Astrocyte (in vitro differentiated cells and primary cell): ENCODE data around the gene USP32. TPM values are rescaled to one million over a fixed set of nuclear protein-coding genes. Genes with fewer than 3 reads are reported as not detected.

Experiments
- DNase-seq: peaks from one replicate; pipeline ENCODE4 v3.0.0-alpha.2; 2010; ENCODE audit warnings: low read depth
- FAIRE-seq: peaks from 2 replicates; lab custom pipeline; 2011; peaks lifted over from hg19 to GRCh38; lab: Jason Lieb, UNC
- H2AFZ ChIP-seq: 2 replicates; pipeline ENCODE4 v1.6.0; 2012; ENCODE audit warnings: low read depth, low read length, inconsistent platforms
- H3K27ac ChIP-seq: 2 replicates; pipeline ENCODE4 v1.5.1; 2011; ENCODE audit warnings: low read depth, low read length, inconsistent platforms
- H3K27me3 ChIP-seq: 2 replicates; pipeline ENCODE4 v1.6.0; 2011; ENCODE audit warnings: low read length, inconsistent platforms; ENCODE audit not compliant: insufficient read depth
- H3K36me3 ChIP-seq: 2 replicates; pipeline ENCODE4 v1.5.1; 2011; ENCODE audit warnings: low read length, inconsistent platforms; ENCODE audit not compliant: insufficient read depth
- H3K4me1 ChIP-seq: 2 replicates; pipeline ENCODE4 v1.5.1; 2011; ENCODE audit warnings: low read length, inconsistent platforms; ENCODE audit not compliant: insufficient read depth
- H3K4me2 ChIP-seq: 2 replicates; pipeline ENCODE4 v1.6.0; 2012; ENCODE audit warnings: low read length, inconsistent platforms
- H3K4me3 ChIP-seq: 2 replicates; pipeline ENCODE4 v1.5.1; 2011; ENCODE audit warnings: low read depth, mild to moderate bottlenecking, low read length, inconsistent platforms; ENCODE audit not compliant: insufficient read depth
- H3K79me2 ChIP-seq: 2 replicates; pipeline ENCODE4 v1.6.0; 2012; ENCODE audit warnings: mild to moderate bottlenecking, low read length, inconsistent platforms; ENCODE audit not compliant: insufficient read depth
- H3K9ac ChIP-seq: 2 replicates; pipeline ENCODE4 v1.6.0; 2012; ENCODE audit warnings: mild to moderate bottlenecking, low read length, inconsistent platforms
- H3K9me3 ChIP-seq: 2 replicates; pipeline ENCODE4 v1.5.1; 2012; ENCODE audit warnings: low read depth, mild to moderate bottlenecking, low read length, inconsistent platforms; ENCODE audit not compliant: insufficient read depth
- H4K20me1 ChIP-seq: 2 replicates; pipeline ENCODE4 v1.6.0; 2012; ENCODE audit warnings: low read length, inconsistent platforms; ENCODE audit not compliant: insufficient read depth
- H3K27ac Mint-ChIP-seq: one replicate; pipeline ENCODE4 v1.8.0; 2021; ENCODE audit warnings: mild to moderate bottlenecking, mixed read lengths; ENCODE audit not compliant: unreplicated experiment
- H3K27me3 Mint-ChIP-seq: one replicate; pipeline ENCODE4 v1.8.0; 2021; ENCODE audit warnings: low read depth, mixed read lengths; ENCODE audit not compliant: unreplicated experiment
- H3K36me3 Mint-ChIP-seq: one replicate; pipeline ENCODE4 v1.8.0; 2021; ENCODE audit warnings: low read depth, mixed read lengths; ENCODE audit not compliant: unreplicated experiment
- H3K4me1 Mint-ChIP-seq: one replicate; pipeline ENCODE4 v1.8.0; 2021; ENCODE audit warnings: low read depth, mixed read lengths; ENCODE audit not compliant: unreplicated experiment
- H3K4me3 Mint-ChIP-seq: one replicate; pipeline ENCODE4 v1.8.0; 2021; ENCODE audit warnings: mild to moderate bottlenecking, moderate library complexity, mixed read lengths; ENCODE audit not compliant: unreplicated experiment
- H3K9me3 Mint-ChIP-seq: one replicate; pipeline ENCODE4 v1.8.0; 2021; ENCODE audit warnings: mild to moderate bottlenecking, mixed read lengths; ENCODE audit not compliant: unreplicated experiment
- EZH2 ChIP-seq: IDR thresholded peaks from 2 replicates; pipeline ENCODE4 v1.6.1; 2012; ENCODE audit warnings: mild to moderate bottlenecking, low read length, inconsistent platforms; ENCODE audit not compliant: insufficient read depth
- total RNA-seq: library from RNA; stranded (reverse); gene quantifications from 2 replicates; pipeline ENCODE4 v1.2.1, GENCODE V29; 2021
- TF ChIP-seq, protein P1 (sequence below): IDR thresholded peaks from 2 replicates; pipeline ENCODE4 v1.5.1; 2011; ENCODE audit warnings: low read depth, mild to moderate bottlenecking, inconsistent platforms, low read length, moderate library complexity; ENCODE audit not compliant: insufficient read depth

Gene USP32
- total RNA-seq, 1 donor from 2014 or later = 40.2 TPM

DNA sequence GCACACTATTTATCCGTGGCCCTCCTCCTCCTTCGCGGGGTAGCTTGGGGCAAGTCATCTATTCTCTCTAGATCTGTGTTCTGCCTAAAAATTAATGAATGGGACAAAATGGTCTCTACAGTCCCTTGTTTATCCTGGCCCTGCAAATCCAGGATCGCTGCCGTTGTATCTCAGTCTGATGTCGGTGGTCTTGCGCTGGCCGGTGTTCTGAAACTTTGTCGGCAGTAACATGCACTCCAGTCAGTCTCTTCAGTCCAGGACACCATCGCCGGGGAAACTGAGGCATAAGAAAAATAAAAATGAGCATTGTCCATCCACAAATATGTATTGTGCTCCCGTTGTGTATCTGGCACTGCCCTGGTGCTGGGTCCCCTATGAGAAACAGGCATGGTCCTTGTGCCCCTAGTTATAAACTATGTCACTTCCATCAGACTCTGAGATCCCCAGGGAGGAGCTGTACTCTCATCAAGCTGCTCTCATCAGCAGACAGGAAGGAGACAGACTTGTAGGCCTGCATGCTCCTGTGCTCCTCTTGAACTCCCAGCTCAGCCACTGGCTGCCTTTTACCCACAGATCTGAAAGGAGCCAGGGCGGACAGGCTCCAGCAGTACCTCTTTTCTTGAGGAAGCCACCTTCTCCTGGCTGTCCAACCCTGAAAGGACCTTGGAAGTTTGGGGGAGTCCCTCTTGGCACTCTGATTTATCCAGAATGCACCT, 255.8 kb downstream of the USP32 start:
- no peak for DNase-seq
- Histone ChIP-seq H3K36me3 (no peaks in the 10 kb centered on the region), H3K27me3 (peaks cover 31% of the 10 kb centered on the region), H4K20me1 (peaks cover 4% of the 10 kb centered on the region), H3K9me3 (peaks cover 3% of the 10 kb centered on the region), H2AFZ (peak overlapping the region; percentile 93), H3K4me1 (peaks cover 15% of the 10 kb centered on the region), H3K79me2 (no peaks in the 10 kb centered on the region), H3K4me2 (peak overlapping the region; percentile 99), H3K9ac (no peak overlapping the region), H3K4me3 (peak overlapping the region; percentile 82), H3K27ac (no peak overlapping the region)
- H3K9me3 Mint-ChIP-seq = peaks cover 9% of the 10 kb centered on the region
- no peak for FAIRE-seq
- peaks cover 54% of the 10 kb centered on the region for H3K27me3 Mint-ChIP-seq
- H3K27ac Mint-ChIP-seq = no peak overlapping the region
- H3K36me3 Mint-ChIP-seq = peaks cover 4% of the 10 kb centered on the region
- peak overlapping the region; percentile 89 for H3K4me3 Mint-ChIP-seq
- TF ChIP-seq, protein P1, sequence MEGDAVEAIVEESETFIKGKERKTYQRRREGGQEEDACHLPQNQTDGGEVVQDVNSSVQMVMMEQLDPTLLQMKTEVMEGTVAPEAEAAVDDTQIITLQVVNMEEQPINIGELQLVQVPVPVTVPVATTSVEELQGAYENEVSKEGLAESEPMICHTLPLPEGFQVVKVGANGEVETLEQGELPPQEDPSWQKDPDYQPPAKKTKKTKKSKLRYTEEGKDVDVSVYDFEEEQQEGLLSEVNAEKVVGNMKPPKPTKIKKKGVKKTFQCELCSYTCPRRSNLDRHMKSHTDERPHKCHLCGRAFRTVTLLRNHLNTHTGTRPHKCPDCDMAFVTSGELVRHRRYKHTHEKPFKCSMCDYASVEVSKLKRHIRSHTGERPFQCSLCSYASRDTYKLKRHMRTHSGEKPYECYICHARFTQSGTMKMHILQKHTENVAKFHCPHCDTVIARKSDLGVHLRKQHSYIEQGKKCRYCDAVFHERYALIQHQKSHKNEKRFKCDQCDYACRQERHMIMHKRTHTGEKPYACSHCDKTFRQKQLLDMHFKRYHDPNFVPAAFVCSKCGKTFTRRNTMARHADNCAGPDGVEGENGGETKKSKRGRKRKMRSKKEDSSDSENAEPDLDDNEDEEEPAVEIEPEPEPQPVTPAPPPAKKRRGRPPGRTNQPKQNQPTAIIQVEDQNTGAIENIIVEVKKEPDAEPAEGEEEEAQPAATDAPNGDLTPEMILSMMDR = no peak
- no peak for TF ChIP-seq EZH2
- H3K4me1 Mint-ChIP-seq = no peaks in the 10 kb centered on the region

DNA sequence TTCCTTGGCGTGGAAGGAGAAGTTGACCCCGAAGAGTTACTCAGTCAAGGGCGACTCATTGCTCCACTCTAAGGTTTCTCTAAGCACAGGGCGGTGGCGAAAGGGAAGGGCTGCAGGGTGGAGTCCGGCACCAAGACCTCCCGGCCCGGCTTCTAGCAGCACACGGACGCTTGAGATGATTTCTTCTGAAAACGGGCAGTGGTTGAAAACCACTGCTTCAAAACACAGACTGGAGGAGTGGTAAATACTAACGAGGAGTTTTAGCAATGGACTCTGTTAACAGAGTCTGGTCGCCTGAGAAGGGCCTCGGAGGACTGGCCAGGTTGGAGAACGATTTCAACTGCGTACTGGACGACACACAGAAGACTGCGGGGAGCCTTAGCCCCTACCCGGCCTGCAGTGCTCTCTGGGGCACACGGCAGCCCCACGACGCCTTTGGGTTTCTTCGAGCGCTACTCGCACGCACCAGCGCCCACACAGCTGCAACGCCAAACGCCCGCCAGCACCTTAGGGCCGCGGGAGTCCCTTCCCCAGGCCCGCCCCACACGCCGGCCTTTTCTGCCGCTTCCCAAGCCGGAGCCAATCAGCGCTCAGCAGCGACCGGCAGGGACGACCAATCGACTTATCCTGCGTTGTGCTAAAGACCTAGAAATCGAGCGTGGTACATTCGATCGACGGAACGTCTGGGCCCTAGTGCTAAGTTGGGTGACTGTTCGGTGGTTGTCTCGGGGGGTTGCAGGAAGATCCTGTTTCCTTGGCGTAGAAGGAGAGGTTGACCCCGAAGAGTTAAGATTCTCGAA, 256.6 kb downstream of the USP32 start:
- Histone ChIP-seq H3K4me3 (peak overlapping the region; percentile 82), H3K27me3 (peaks cover 25% of the 10 kb centered on the region), H3K36me3 (no peaks in the 10 kb centered on the region), H3K27ac (peak overlapping the region; percentile 63), H3K4me2 (peak overlapping the region; percentile 99), H3K4me1 (peaks cover 12% of the 10 kb centered on the region), H3K9ac (peak overlapping the region; percentile 81), H3K79me2 (no peaks in the 10 kb centered on the region), H3K9me3 (peaks cover 3% of the 10 kb centered on the region), H4K20me1 (peaks cover 4% of the 10 kb centered on the region), H2AFZ (peak overlapping the region; percentile 93)
- no peak for FAIRE-seq
- no peaks in the 10 kb centered on the region for H3K4me1 Mint-ChIP-seq
- peak overlapping the region; percentile 3 for H3K27ac Mint-ChIP-seq
- peak; percentile 85 for DNase-seq
- peak overlapping the region; percentile 89 for H3K4me3 Mint-ChIP-seq
- H3K9me3 Mint-ChIP-seq = peaks cover 9% of the 10 kb centered on the region
- no peak for TF ChIP-seq EZH2
- TF ChIP-seq, protein P1 = no peak
- H3K36me3 Mint-ChIP-seq = peaks cover 4% of the 10 kb centered on the region
- H3K27me3 Mint-ChIP-seq = peaks cover 51% of the 10 kb centered on the region
